C1 segment of cervical spinal cord (tissue), 14 donors: ENCODE results near the gene BEAN1.

Experiments
- DNase-seq, 14 donors: peaks; one replicate each; lab custom pipeline; 2025; lab: John Stamatoyannopoulos, UW

Gene BEAN1

GRCh38 chr16:66470556-66470955, 43.5 kb downstream of the BEAN1 start:
- DNase-seq: no peak

GRCh38 chr16:66471264-66471663, 44.2 kb downstream of the BEAN1 start:
- no peak for DNase-seq

DNA sequence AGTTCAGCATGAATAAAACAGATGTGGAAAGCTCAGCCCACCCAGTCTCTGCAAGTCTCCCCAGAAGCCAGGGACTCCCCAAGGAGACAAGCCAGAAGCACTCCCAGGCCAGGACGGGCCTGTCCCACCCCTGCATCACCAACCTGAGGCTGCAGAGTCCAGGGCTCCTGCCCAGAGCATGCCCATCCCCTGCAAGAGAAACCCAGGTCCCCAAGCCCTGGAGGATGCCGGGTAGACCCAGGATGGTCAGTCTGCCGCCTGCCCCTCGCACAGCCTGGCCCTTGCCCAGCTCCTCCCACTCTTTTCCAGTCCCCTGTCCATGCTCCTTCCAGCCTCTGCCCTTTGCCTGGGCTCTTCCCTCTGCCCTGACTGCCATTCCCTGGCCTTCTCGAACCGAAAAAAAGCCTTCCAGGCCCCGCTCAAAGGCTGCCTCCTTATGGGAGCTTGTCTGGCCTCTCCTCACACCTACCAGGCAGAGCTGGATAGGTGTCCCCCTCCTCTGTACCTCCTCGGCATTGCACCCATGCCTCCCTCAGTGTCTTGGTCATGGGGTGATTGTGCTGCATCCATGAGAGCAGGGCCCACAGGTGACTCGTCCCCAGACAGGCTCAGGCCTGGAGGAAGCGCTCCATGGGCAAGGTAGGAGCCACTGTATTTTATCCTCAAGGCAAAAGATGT, 44.8 kb downstream of the BEAN1 start:
- DNase-seq: no peak

- DNase-seq: no peak
Measured at GRCh38 chr16:66473051-66473571, 46.0 kb downstream of the BEAN1 start.

DNA sequence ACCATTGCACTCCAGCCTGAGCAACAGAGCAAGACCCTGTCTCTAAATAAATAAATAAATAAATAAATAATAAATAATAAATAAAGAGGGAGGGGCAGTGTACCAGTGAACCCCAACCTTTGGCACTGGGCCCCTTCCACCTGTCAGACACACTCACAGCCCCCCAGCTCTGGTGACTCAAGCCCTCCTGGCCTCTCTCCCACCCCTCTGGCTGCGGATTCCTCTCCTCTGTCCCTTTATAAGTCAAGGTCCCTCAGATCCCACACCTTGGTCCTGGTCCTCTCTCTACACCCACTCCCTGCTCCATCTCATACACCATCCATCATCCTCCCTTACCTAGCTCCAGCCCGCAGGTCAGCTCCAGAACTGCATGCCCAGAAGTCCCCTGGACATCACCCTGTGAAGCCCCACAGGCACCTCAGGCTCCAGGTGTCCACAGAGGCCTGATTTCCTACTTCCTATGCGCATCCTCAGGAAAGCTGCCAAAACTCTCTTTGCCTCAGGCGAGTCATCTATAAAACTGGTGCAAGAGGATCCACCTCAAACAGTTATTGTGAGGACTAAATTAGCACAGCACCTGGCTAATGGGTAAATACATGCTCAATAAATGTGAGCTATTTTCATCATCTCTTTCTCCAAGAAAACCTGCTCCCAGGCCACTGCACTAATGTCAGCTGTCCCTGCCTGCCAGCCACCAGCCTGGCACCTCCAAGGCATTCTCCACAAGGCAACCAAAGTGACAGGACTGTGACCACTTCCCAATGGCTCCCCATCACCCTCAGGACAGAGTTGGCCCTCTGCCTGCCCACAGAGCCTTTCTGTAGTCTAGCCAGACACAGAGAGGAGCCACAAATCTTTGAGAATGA, 46.8 kb downstream of the BEAN1 start:
- DNase-seq: no peak

GRCh38 chr16:66474750-66475199, 47.7 kb downstream of the BEAN1 start:
- no peak for DNase-seq

DNA sequence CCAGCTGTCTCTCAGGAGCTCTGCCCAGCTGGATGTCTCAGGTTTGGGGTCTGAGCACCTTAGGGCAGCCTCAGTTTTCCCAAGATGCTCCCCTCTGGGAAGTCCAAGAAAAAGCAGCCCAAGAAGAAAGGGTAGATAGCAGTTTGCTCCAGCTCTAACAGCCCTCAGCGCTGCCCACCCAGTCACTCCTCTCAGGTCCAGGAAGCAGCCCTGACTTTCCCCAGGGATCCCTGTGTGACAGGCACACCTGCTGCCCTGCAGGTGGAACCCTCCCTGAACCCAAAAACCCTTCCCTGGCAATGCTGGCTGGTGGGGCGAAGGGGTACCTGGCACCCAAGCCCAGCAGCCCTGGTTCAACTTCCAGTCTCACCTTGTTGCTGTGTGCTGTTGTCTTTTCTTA, 48.1 kb downstream of the BEAN1 start:
- DNase-seq: no peak

DNA sequence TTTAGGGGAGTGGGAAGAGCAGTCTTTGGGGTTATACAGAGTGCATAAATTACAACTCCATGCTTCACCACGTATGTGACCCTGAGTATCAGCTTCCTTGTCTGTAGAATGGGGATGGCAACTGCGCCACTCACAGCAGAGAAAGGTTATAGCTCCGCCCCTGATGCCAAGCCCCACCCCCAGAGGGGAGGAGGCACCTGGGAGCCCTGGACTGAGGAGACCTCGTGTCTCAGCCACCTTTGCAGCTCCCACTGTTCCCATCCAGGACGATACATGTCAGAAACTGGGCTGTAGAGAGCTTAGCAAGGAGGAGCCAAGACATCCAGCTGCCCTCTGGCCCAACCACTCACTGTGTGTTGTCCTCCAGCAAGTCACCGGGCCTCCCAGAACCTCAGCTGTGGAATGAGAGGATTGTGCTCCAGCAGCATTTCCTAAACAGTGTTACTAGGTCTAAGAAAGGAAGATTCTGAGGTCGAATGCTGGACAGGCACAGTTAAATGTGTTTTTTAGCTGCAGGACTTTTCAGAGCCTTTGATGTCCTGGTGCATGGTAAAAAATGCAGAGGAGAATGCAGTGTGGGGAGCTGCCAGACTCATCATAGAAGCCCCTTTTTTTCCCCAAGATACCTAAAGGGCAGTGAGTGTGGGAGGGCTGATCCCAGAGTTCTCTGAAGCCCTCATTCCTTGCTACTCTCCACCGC, 49.4 kb downstream of the BEAN1 start:
- DNase-seq: peak in 1 of 14 donors; percentile 25

GRCh38 chr16:66477028-66477515, 50.0 kb downstream of the BEAN1 start:
- no peak for DNase-seq

GRCh38 chr16:66478733-66479511, 51.8 kb downstream of the BEAN1 start:
- DNase-seq: peak in 9 of 14 donors; percentile 5 to 60 (median 32)

GRCh38 chr16:66479661-66480264, 52.7 kb downstream of the BEAN1 start:
- DNase-seq: no peak

- DNase-seq: no peak
Measured at GRCh38 chr16:66480265-66481080, 53.4 kb downstream of the BEAN1 start.

DNA sequence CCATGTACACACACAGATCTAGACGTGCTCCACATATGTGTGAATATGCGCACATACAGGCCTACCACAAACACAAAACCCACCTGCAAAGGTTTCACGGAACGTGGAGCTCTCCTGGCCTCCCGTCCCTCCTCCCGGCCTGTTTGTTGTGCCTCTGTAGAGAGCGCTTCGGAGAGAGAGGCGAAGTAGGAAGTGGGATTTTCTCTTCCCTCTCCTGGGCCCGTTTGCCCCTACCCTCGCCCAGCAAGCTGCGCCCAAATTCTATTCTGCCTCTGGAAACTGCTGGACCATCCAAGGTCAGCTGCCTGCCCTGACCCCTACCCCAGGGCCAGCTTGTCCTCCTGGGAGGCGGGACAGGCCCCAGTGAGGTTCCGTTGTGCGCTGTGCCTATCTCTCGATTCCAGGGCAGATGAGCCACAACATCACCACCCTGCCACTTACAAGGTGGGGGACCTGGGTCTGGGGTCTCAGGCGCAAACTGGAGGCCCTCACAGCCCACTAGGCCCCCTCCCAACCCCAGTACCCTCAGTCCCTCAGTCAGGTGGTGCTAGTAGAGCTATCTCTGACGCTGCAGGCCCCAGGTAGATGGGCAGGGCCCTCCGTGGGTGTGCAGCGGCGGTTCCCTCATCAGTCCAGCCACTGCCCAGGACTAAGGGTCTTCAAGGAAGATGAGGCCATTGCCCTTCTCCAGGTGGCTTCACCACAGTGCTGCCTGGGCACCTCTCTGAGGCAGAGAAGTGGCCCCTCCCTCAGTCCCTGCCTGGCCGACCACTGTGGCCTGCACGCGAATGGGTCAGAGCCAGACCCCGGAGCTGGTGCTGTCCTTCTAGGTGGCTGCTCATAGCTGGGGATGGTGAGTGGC, 54.2 kb downstream of the BEAN1 start:
- DNase-seq: no peak

GRCh38 chr16:66481943-66482390, 54.9 kb downstream of the BEAN1 start:
- DNase-seq: no peak

DNA sequence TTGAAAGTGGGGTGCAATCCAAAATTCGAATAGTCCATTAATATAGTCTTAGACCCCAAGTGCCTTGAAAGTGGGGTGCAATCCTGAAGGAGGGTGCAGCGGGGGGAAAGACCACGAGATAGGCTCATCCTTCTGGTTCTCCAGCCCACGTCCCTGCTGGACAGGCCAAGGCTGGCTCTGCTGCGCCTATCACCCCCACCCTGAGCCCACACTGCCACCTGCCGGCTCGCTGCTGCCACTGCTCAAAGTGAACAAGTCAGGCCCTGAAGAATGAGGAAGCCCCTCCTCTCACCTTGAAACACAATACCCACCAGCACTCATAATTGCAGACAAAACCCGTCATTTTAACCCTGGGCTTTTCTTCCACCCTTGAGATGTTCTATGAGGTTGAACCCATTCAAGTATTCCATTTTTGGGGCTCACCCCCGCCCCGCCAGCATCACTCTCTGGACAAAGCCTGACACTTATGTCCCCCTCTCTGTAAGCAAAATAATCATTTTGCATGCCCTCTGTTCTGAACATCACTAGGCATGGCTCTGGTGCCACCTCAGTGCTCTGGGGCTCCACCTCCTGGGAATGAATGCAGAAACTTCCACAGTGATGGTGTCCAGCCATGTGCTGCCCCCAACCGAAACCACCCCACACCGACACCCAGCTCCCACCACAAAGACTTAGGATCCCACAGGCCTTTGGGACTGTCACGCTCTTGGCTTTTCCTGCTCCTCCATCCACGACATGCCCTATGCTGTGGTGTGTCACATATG, 56.8 kb downstream of the BEAN1 start:
- peak in 12 of 14 donors; percentile 19 to 72 (median 46) for DNase-seq

GRCh38 chr16:66484453-66485213, 57.5 kb downstream of the BEAN1 start:
- no peak for DNase-seq

DNA sequence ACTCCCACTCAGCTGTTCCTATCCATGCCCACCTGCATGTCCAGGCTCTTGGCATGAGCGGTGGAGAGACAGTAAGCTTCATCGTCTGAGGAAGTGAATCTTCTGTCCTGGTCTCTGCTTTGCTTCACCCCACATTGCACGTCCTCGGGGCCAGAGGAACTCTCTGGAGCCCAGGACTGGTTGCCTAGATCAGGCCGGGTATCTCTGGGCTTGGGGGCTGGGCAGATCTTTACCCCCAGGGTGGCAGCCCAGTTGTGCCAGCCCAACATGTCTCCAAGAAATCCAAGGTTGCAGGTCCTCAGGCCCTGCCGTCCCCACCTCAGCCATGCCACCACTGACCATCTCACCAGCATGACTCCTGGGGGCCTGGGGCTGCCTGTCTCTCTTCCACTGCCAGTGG, 58.3 kb downstream of the BEAN1 start:
- no peak for DNase-seq
